ENCODE measurements around the gene SSR2. TPM values are rescaled to one million over a fixed set of nuclear protein-coding genes. Genes with fewer than 3 reads are reported as not detected.
A peak's percentile ranks its signal among the peaks of the same experiment; 100 is the strongest.

Gene SSR2
- total RNA-seq, 1 donor from 2014 or later = 199 TPM

DNA sequence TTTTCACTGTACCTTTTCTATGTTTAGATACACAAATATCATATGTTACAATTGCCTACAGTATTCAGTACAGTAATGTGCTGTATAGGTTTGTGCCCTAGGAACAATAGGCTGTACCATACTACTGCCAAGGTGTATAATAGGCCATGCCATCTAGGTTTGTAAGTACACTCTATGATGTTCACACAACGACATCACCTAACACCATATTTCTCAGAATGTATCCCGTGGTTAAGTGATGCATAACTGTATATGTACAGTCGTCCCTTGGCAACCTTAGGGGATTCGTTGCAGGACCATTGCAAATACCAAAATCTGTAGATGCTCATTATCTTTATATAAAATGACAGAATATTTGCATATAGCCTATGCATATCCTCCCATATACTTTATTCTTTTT lies 5.8 kb upstream of the SSR2 start:
- no peak overlapping the region for H3K4me3 Mint-ChIP-seq (ENCODE audit: unreplicated experiment)
- no peaks in the 10 kb centered on the region for H3K9me3 Mint-ChIP-seq (ENCODE audit: unreplicated experiment)
- DNase-seq = no peak
- peaks cover 3% of the 10 kb centered on the region for H3K27me3 Mint-ChIP-seq (ENCODE audit: unreplicated experiment)
- TF ChIP-seq, protein P1, sequence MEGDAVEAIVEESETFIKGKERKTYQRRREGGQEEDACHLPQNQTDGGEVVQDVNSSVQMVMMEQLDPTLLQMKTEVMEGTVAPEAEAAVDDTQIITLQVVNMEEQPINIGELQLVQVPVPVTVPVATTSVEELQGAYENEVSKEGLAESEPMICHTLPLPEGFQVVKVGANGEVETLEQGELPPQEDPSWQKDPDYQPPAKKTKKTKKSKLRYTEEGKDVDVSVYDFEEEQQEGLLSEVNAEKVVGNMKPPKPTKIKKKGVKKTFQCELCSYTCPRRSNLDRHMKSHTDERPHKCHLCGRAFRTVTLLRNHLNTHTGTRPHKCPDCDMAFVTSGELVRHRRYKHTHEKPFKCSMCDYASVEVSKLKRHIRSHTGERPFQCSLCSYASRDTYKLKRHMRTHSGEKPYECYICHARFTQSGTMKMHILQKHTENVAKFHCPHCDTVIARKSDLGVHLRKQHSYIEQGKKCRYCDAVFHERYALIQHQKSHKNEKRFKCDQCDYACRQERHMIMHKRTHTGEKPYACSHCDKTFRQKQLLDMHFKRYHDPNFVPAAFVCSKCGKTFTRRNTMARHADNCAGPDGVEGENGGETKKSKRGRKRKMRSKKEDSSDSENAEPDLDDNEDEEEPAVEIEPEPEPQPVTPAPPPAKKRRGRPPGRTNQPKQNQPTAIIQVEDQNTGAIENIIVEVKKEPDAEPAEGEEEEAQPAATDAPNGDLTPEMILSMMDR (IDR thresholded peaks at IDR 0.05; ENCODE audit: partially characterized antibody, unreplicated experiment) = no peak
- H3K4me1 Mint-ChIP-seq (ENCODE audit: low read depth, unreplicated experiment) = no peaks in the 10 kb centered on the region
- H3K27ac Mint-ChIP-seq (ENCODE audit: unreplicated experiment) = no peak overlapping the region
- H3K36me3 Mint-ChIP-seq (ENCODE audit: unreplicated experiment) = no peaks in the 10 kb centered on the region

DNA sequence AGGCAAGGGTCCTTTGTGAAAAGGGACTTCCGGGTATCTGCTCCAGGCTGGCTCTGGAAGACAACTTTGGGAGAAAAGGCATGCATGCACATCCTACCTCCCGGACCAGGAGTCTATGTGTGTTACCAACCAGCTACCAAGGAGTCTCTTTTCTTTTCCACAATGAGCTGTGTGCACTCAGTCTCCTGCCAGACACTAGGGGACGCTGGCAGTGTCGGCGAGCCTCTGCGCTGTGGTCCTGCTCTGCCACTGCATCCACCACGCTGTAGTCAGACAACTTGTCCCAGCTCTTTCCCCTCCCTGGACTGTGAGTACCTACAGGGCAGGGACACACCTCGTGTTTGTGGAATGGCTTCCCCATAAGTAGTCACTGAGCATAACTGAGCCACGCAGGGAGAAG lies 5.1 kb upstream of the SSR2 start:
- peak; percentile 81 for DNase-seq
- TF ChIP-seq, protein P1 (IDR thresholded peaks at IDR 0.05; ENCODE audit: partially characterized antibody, unreplicated experiment) = peak; percentile 17
- Mint-ChIP-seq H3K27ac (ENCODE audit: unreplicated experiment) (peak overlapping the region; percentile 34), H3K36me3 (ENCODE audit: unreplicated experiment) (no peaks in the 10 kb centered on the region), H3K4me3 (ENCODE audit: unreplicated experiment) (no peak overlapping the region), H3K9me3 (ENCODE audit: unreplicated experiment) (no peaks in the 10 kb centered on the region), H3K27me3 (ENCODE audit: unreplicated experiment) (peaks cover 3% of the 10 kb centered on the region), H3K4me1 (ENCODE audit: low read depth, unreplicated experiment) (no peaks in the 10 kb centered on the region)

DNA sequence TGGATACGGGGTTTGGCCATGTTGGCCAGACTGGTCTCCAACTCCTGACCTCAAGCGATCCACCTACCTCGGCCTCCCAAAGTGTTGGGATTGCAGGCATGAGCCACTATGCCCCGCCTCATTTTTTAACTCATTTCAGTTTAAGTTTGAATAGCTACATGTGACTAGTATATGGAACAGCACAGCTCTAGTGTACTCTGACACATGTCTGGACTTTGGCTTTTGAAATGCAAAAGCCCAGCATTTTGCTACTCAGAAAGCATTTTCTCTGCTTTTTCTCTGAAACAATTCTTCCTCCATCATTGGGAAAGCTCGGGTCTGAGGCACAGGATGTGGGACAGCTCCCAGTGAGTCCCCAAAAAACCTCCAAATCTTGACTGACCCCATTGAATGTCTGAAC lies 4.0 kb upstream of the SSR2 start:
- Mint-ChIP-seq H3K9me3 (ENCODE audit: unreplicated experiment) (no peaks in the 10 kb centered on the region), H3K4me1 (ENCODE audit: low read depth, unreplicated experiment) (peaks cover 2% of the 10 kb centered on the region), H3K27ac (ENCODE audit: unreplicated experiment) (no peak overlapping the region), H3K4me3 (ENCODE audit: unreplicated experiment) (no peak overlapping the region), H3K36me3 (ENCODE audit: unreplicated experiment) (no peaks in the 10 kb centered on the region), H3K27me3 (ENCODE audit: unreplicated experiment) (peaks cover 6% of the 10 kb centered on the region)
- no peak for DNase-seq
- TF ChIP-seq, protein P1 (IDR thresholded peaks at IDR 0.05; ENCODE audit: partially characterized antibody, unreplicated experiment) = no peak

DNA sequence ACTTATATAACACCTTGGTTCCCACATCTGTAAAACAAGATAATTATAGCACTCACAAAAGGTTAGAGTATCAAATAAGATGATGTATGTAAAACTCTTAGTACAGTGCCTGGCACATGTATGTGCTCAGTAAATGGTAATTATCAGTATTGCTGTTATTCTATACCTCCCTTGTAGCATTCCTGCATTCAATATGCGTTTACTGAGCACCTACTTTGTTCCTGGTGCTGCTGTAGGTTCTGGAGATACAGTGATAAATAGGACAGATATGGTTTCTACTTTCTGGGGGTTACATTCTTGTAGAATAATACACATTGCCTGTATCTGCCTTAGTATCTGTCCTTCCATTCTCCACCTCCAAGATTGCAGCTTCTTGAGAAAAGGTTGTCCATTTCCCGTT lies 1.2 kb upstream of the SSR2 start:
- Mint-ChIP-seq H3K27ac (ENCODE audit: unreplicated experiment) (no peak overlapping the region), H3K4me1 (ENCODE audit: low read depth, unreplicated experiment) (peaks cover 9% of the 10 kb centered on the region), H3K4me3 (ENCODE audit: unreplicated experiment) (no peak overlapping the region), H3K27me3 (ENCODE audit: unreplicated experiment) (peaks cover 7% of the 10 kb centered on the region), H3K36me3 (ENCODE audit: unreplicated experiment) (no peaks in the 10 kb centered on the region), H3K9me3 (ENCODE audit: unreplicated experiment) (no peaks in the 10 kb centered on the region)
- TF ChIP-seq, protein P1 (IDR thresholded peaks at IDR 0.05; ENCODE audit: partially characterized antibody, unreplicated experiment) = no peak
- no peak for DNase-seq

DNA sequence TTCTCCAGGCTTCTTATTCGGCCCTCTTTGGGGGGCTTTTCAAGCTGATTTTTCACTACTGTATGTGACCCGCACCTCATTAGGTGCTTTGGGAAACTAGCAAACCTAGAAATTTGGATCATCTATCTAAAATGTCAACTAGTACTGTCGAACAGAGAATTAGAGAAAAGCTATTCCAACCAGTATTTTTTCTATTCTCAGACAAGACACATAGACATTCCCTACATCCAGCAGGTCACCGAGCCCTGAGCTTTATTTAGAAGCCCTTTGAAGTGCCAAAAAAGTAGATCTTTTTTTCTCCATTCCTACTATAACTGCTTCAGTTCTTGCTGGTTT lies 310 bp upstream of the SSR2 start:
- Mint-ChIP-seq H3K4me3 (ENCODE audit: unreplicated experiment) (peak overlapping the region; percentile 98), H3K36me3 (ENCODE audit: unreplicated experiment) (no peaks in the 10 kb centered on the region), H3K4me1 (ENCODE audit: low read depth, unreplicated experiment) (peaks cover 9% of the 10 kb centered on the region), H3K27ac (ENCODE audit: unreplicated experiment) (peak overlapping the region; percentile 94), H3K27me3 (ENCODE audit: unreplicated experiment) (peaks cover 7% of the 10 kb centered on the region), H3K9me3 (ENCODE audit: unreplicated experiment) (no peaks in the 10 kb centered on the region)
- TF ChIP-seq, protein P1 (IDR thresholded peaks at IDR 0.05; ENCODE audit: partially characterized antibody, unreplicated experiment) = no peak
- DNase-seq = no peak

All from glutamatergic neuron (in vitro differentiated cells).